ENCODE data around the gene SPPL2A. TPM values are rescaled to one million over a fixed set of nuclear protein-coding genes. Genes with fewer than 3 reads are reported as not detected.

SPPL2A gene
- total RNA-seq, 2 donors from 2014 or later = 51.5 to 58.3 TPM

DNA sequence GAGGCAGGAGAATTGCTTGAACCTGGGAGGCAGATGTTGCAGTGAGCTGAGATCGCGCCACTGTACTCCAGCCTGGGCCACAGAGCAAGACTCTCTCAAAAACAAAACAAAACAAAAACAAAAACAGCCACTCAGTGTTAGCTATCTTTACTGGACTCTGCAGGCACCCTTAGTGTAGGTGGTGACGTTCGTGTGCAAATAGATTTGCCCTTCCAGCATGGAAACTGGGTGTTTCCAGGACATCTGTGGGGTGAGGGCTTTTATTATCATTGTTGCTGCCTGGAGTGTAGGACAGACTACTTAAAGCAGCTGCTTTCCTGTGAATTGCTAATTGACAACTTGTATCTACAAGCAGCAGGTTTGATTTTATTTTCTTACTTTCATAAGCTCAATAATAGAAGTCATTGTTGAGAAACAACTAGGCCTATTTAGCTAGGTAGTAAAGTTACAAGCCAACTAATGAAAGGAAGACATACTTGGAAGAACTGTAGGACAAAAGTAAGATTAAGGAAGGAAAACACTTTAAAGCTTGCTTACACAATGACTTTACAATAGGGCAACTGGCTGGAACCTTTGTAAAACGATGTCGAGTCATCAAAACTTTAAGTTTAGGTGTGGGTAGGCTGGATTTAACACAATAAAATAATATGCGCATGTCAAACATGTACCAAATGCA lies 25.4 kb upstream of the SPPL2A start:
- Mint-ChIP-seq H3K36me3 (ENCODE audit: low read depth) (no peaks in the 10 kb centered on the region), H3K4me3 (no peak overlapping the region), H3K27me3 (no peaks in the 10 kb centered on the region), H3K27ac (peak overlapping the region; percentile 3), H3K4me1 (no peaks in the 10 kb centered on the region)
- no peaks in the 10 kb centered on the region for H3K9me3 ChIP-seq (ENCODE audit: control insufficient read depth, low read length, poor library complexity, severe bottlenecking)
- no peak for ATAC-seq
- DNase-seq = no peak

DNA sequence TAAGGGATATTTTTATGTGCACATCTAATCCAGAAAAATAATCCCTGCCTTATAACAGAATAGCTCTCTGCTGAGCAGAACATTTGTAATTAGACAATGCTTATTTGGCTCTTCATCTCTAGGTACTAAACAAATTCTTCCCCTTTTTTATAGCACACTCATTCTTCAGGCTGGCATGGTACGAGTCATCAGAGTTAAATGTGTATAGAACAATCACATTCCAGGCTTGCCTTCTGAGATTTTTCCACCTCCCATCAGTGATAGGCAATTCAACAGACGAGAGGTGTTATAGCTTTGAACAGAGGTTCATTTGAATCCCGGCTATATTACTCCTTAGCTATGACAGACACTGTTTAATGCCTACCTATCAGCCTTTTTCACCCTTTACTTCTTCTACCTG lies 21.4 kb upstream of the SPPL2A start:
- no peak overlapping the region for H3K4me3 Mint-ChIP-seq
- DNase-seq (no peak), ATAC-seq (no peak)
- no peaks in the 10 kb centered on the region for H3K36me3 Mint-ChIP-seq (ENCODE audit: low read depth)
- no peaks in the 10 kb centered on the region for H3K9me3 ChIP-seq (ENCODE audit: control insufficient read depth, low read length, poor library complexity, severe bottlenecking)
- H3K27ac Mint-ChIP-seq = no peak overlapping the region
- no peaks in the 10 kb centered on the region for H3K4me1 Mint-ChIP-seq
- H3K27me3 Mint-ChIP-seq = no peaks in the 10 kb centered on the region

DNA sequence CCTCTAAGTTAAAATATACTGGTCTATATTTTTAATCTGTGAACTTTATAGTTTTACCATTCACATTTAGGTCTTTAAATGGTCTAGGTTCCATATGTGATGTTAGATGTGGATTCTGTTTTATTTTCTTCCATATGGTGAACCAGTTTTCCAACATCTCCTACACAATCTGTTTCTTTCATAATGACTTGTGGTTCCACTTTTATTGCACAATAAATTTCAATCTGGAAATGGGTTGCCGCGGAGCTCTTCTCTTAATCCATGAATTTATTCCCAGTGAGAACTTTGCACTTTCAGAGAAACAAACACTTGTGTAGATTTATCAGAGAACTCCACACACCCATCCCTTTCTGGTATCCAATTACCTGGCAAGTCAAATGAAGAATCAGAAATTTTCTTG lies 20.9 kb upstream of the SPPL2A start:
- H3K27ac Mint-ChIP-seq = no peak overlapping the region
- H3K27me3 Mint-ChIP-seq = no peaks in the 10 kb centered on the region
- no peak overlapping the region for H3K4me3 Mint-ChIP-seq
- DNase-seq (no peak), ATAC-seq (no peak)
- H3K36me3 Mint-ChIP-seq (ENCODE audit: low read depth) = no peaks in the 10 kb centered on the region
- no peaks in the 10 kb centered on the region for H3K9me3 ChIP-seq (ENCODE audit: control insufficient read depth, low read length, poor library complexity, severe bottlenecking)
- H3K4me1 Mint-ChIP-seq = no peaks in the 10 kb centered on the region

DNA sequence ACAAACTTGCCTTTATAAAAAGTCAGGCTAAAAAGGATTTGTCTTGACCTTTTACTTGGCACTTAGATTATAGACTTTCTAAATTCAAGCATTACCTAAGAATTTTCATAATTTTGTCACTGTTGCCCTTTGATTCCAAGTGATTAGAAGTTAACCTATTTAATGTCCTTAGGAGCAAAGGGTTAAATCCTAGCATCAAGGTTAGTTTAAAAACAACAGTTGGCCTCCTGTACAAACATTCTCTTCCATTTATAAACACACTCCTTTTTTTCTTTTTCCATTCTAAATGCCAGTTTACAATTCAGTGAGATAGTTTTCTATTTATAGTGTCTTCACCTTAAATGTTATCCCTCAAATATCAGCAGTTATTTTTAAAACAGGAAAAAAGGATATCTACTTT lies 18.4 kb upstream of the SPPL2A start:
- H3K4me1 Mint-ChIP-seq = peaks cover 3% of the 10 kb centered on the region
- H3K27me3 Mint-ChIP-seq = no peaks in the 10 kb centered on the region
- no peaks in the 10 kb centered on the region for H3K9me3 ChIP-seq (ENCODE audit: control insufficient read depth, low read length, poor library complexity, severe bottlenecking)
- H3K27ac Mint-ChIP-seq = no peak overlapping the region
- no peak overlapping the region for H3K4me3 Mint-ChIP-seq
- no peak for ATAC-seq
- DNase-seq = no peak
- no peaks in the 10 kb centered on the region for H3K36me3 Mint-ChIP-seq (ENCODE audit: low read depth)

DNA sequence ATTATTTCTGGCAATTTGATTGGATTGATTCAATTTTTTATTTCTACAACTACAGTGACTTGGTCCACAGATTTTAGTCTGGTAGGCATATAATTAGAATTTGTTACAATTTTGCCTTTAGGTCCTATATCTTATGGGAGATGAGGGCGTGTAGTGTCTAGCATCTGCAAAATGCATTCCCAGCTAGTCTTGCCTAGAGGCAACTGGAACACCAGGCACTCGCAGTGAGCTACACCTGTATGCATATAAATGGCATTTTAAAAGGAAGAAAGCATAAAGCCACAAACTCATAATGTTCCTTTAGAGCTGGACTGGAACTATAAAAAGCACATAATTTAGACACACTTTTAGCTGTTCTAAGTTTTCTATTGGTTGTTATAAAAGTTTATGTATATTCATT lies 17.9 kb upstream of the SPPL2A start:
- Mint-ChIP-seq H3K36me3 (ENCODE audit: low read depth) (no peaks in the 10 kb centered on the region), H3K27me3 (no peaks in the 10 kb centered on the region), H3K27ac (no peak overlapping the region), H3K4me3 (no peak overlapping the region), H3K4me1 (peaks cover 3% of the 10 kb centered on the region)
- H3K9me3 ChIP-seq (ENCODE audit: control insufficient read depth, low read length, poor library complexity, severe bottlenecking) = no peaks in the 10 kb centered on the region
- DNase-seq = no peak
- ATAC-seq = no peak

DNA sequence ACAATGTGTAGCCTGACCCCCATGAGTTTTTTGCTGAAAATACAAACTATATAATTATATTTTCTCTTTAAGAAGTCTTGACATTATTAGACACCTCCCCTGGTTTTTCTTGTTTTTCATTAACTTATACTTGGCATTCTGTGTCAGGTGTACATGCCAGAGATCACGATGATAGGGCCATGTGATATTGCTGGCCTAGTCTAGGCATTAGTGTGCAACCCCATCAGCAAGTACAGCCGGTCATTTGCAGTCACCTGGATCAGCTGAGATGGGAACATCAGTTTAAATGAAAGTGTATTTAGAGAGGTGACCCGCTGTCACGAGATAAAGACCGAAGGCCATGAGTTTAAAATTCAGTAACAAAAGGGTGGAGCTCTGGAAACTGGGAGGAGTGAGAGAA lies 12.6 kb upstream of the SPPL2A start:
- H3K4me3 Mint-ChIP-seq = no peak overlapping the region

DNA sequence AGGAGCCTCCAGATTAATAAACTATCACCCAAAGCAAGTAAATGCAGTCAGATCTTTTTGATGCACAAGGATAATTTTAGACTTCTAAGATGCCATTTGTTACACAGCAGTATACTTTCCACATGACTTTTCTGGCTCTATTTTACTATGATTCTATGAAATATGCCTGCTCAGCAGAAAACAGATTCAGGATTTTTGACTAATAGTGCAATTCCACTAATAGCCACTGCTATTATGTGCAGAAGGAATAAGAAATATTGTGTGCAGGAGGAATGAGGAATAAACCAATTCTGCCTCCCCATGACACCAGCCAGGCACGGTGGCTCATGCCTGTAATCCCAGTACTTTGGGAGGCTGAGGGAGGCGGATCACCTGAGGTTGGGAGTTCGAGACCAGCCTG lies 11.5 kb upstream of the SPPL2A start:
- no peaks in the 10 kb centered on the region for H3K27me3 Mint-ChIP-seq
- ATAC-seq (no peak), DNase-seq (no peak)
- no peak overlapping the region for H3K27ac Mint-ChIP-seq
- no peaks in the 10 kb centered on the region for H3K9me3 ChIP-seq (ENCODE audit: control insufficient read depth, low read length, poor library complexity, severe bottlenecking)
- peaks cover 9% of the 10 kb centered on the region for H3K4me1 Mint-ChIP-seq
- H3K36me3 Mint-ChIP-seq (ENCODE audit: low read depth) = no peaks in the 10 kb centered on the region
- H3K4me3 Mint-ChIP-seq = no peak overlapping the region

More for the DNA sequence above, 12.6 kb upstream of the SPPL2A start:
- H3K9me3 ChIP-seq (ENCODE audit: control insufficient read depth, low read length, poor library complexity, severe bottlenecking) = no peaks in the 10 kb centered on the region
- peaks cover 9% of the 10 kb centered on the region for H3K4me1 Mint-ChIP-seq
- no peak overlapping the region for H3K27ac Mint-ChIP-seq
- no peaks in the 10 kb centered on the region for H3K27me3 Mint-ChIP-seq
- DNase-seq (no peak), ATAC-seq (no peak)
- H3K36me3 Mint-ChIP-seq (ENCODE audit: low read depth) = no peaks in the 10 kb centered on the region

DNA sequence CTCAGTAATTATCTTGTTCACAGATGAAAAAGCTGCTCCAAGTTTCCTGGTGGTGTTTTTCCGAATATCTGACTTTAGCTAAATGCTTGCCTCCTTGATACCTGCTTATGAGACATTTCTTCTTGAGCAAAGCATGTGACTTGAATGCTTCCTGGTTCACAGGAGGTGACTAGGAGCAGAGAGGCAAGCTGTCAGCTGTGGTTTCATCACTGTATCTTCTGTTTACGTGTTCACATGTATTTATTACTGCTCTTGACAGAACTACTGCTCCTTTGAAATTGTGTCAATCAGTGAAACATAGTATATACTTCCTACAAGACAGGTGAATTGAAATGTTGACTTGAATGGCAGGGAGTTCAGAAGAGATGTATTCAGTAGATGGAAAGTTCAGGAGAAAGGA lies 8.9 kb upstream of the SPPL2A start:
- H3K4me1 Mint-ChIP-seq = peaks cover 7% of the 10 kb centered on the region
- DNase-seq (no peak), ATAC-seq (peak; percentile 71)
- no peaks in the 10 kb centered on the region for H3K27me3 Mint-ChIP-seq
- H3K36me3 Mint-ChIP-seq (ENCODE audit: low read depth) = no peaks in the 10 kb centered on the region
- no peaks in the 10 kb centered on the region for H3K9me3 ChIP-seq (ENCODE audit: control insufficient read depth, low read length, poor library complexity, severe bottlenecking)
- no peak overlapping the region for H3K4me3 Mint-ChIP-seq
- H3K27ac Mint-ChIP-seq = no peak overlapping the region

DNA sequence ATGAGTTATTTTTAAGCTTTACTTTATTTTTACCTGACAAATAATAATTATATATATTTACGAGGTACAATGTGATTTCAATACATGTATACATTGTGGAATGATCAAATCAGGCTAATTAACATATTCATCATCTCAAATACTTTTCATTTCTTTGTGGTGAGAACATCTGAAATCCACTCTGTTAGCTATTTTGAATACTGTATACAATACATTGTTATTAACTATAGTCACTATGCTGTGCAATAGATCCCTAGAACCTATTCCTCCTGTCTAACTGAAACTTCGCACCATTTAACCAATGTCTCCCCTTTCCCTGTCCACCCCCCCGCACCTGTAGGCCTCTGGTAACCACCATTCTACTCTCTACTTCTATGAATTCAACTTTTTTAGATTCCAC lies 7.9 kb upstream of the SPPL2A start:
- DNase-seq (no peak), ATAC-seq (no peak)
- no peaks in the 10 kb centered on the region for H3K36me3 Mint-ChIP-seq (ENCODE audit: low read depth)
- H3K27ac Mint-ChIP-seq = no peak overlapping the region
- H3K9me3 ChIP-seq (ENCODE audit: control insufficient read depth, low read length, poor library complexity, severe bottlenecking) = no peaks in the 10 kb centered on the region
- H3K4me1 Mint-ChIP-seq = peaks cover 7% of the 10 kb centered on the region
- no peaks in the 10 kb centered on the region for H3K27me3 Mint-ChIP-seq
- H3K4me3 Mint-ChIP-seq = no peak overlapping the region

DNA sequence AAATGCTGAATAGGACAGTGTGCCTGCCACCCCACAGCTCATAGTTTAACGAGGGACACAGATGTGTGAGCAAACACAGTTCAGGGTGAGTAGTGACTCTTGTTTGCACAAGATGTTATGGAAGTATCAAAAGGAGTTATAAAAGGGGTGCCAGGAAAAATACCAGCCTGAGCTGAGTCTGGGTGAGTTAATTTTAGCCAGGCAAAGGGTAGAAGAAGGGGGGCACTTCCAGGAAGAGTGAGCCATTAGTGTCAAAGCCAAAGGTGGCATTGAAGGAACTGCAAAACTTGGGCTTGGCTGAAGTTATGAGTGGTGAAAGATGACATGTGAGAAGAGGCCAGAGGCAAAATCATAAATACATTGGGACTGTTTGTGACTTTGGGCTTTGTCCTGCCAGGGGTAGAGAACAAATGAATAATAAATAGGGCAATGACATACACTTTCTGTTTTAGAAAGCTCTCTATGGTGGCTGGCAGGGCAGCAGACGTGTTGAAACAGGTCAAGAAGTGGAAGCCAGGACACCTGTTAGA lies 1.9 kb upstream of the SPPL2A start:
- peaks cover 3% of the 10 kb centered on the region for H3K36me3 Mint-ChIP-seq (ENCODE audit: low read depth)
- no peaks in the 10 kb centered on the region for H3K27me3 Mint-ChIP-seq
- peak overlapping the region; percentile 86 for H3K4me3 Mint-ChIP-seq
- no peaks in the 10 kb centered on the region for H3K9me3 ChIP-seq (ENCODE audit: control insufficient read depth, low read length, poor library complexity, severe bottlenecking)
- H3K27ac Mint-ChIP-seq = peak overlapping the region; percentile 95
- DNase-seq (no peak), ATAC-seq (no peak)
- peaks cover 32% of the 10 kb centered on the region for H3K4me1 Mint-ChIP-seq

DNA sequence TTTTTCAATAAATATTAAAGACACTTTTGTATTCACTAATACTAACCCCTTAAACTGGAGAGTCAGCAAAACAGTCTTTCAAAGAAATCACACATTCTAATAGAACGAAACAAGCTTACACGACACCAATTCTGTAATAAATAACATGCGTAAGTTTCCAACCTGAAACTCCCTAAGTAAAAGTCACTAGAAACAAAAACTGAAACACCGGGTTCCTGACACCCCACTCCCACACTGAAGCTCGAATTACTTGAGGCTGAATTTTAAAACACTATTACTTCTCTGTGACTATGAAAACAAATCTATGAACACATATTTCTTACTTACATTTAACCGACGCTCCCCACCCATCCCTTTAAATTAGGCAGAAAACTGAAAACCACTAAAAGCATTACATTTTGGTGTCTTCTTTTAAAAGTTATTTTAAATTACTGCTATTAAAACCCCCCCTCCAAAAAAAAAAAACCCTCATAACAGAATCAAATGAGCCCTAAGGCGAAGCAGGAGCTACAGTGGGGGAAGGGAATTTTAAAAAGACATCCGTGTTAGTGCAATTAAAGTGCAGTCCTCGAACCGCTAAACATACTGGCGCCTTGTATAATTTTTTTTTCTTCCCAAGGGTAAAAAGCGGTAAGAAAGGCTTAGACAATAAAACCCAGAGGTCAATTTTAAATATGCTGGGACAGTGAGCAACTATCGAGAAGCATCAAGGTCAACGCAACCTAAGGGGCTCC lies 878 bp downstream of the SPPL2A start:
- peaks cover 38% of the 10 kb centered on the region for H3K4me1 Mint-ChIP-seq
- peak overlapping the region; percentile 91 for H3K4me3 Mint-ChIP-seq
- no peaks in the 10 kb centered on the region for H3K27me3 Mint-ChIP-seq
- DNase-seq = no peak
- H3K27ac Mint-ChIP-seq = peak overlapping the region; percentile 95
- ATAC-seq = peak; percentile 8
- no peaks in the 10 kb centered on the region for H3K9me3 ChIP-seq (ENCODE audit: control insufficient read depth, low read length, poor library complexity, severe bottlenecking)
- H3K36me3 Mint-ChIP-seq (ENCODE audit: low read depth) = peaks cover 3% of the 10 kb centered on the region

DNA sequence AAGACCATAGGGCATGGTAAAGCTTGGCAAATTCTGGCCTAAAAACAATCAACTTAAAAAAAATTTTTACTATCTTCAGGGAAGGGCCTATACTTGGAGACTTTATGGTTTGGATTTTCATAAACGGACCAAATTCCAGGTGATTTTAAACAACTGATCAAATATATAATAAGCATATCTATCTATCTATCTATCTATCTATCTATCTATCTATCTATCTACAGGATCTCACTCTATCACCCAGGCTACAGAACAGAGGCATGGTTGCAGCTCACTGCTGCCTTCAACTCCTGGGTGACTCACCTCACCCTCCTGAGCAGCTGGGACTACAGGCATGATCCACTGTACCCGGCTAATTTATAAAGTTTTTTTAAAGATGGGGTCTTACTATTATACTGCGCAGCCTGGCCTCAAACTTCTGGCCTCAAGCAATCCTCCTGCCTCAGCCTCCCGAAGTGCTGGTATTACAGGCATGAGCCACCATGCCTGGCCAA lies 6.7 kb downstream of the SPPL2A start:
- Mint-ChIP-seq H3K4me3 (no peak overlapping the region), H3K27ac (peak overlapping the region; percentile 16), H3K36me3 (ENCODE audit: low read depth) (no peaks in the 10 kb centered on the region), H3K27me3 (no peaks in the 10 kb centered on the region), H3K4me1 (peaks cover 24% of the 10 kb centered on the region)
- DNase-seq (no peak), ATAC-seq (no peak)
- H3K9me3 ChIP-seq (ENCODE audit: control insufficient read depth, low read length, poor library complexity, severe bottlenecking) = no peaks in the 10 kb centered on the region

DNA sequence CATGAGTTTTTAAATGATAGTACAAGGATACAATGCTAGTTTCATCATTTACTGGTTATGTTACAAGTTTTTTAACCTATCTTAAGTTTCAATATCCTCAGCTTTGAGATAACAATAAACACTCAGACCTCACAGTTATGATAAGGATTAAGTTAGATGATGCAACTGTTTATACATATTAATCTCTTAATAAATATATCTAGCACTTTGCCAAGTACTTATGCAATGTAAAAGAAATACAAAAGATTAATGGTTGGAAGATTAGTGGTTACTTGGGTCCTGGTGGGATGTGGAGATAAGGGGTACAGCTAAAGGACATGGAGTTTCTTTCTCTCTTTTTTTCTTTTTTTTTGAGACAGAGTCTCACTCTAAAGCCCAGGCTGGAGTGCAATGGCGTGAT lies 12.0 kb downstream of the SPPL2A start:
- Mint-ChIP-seq H3K36me3 (ENCODE audit: low read depth) (no peaks in the 10 kb centered on the region), H3K4me1 (peaks cover 14% of the 10 kb centered on the region), H3K4me3 (no peak overlapping the region), H3K27me3 (no peaks in the 10 kb centered on the region), H3K27ac (no peak overlapping the region)
- H3K9me3 ChIP-seq (ENCODE audit: control insufficient read depth, low read length, poor library complexity, severe bottlenecking) = no peaks in the 10 kb centered on the region
- DNase-seq = no peak
- ATAC-seq = no peak
